GM10847 (cell line): ENCODE measurements around the gene SPEG.

Source experiments
- POLR2A ChIP-seq: IDR thresholded peaks from 2 replicates; pipeline ENCODE4 v1.6.1; 2011; ENCODE audit not compliant: insufficient read length; ENCODE audit errors: extremely low read depth

Gene SPEG

GRCh38 chr2:219418155-219419011, 16.3 kb upstream of the SPEG start, which contains the start of gene DES:
Gene DES, plus strand, starts transcription at chr2:219418377. Its CDS starts 86 bp downstream, at chr2:219418463.
- no peak for TF ChIP-seq POLR2A

GRCh38 chr2:219419012-219419324, 15.7 kb upstream of the SPEG start:
- no peak for TF ChIP-seq POLR2A

GRCh38 chr2:219419331-219420197, 15.1 kb upstream of the SPEG start:
- no peak for TF ChIP-seq POLR2A

GRCh38 chr2:219420687-219421086, 14.0 kb upstream of the SPEG start:
- no peak for TF ChIP-seq POLR2A

GRCh38 chr2:219421323-219421722, 13.3 kb upstream of the SPEG start:
- no peak for TF ChIP-seq POLR2A

GRCh38 chr2:219422952-219423534, 11.6 kb upstream of the SPEG start:
- no peak for TF ChIP-seq POLR2A

GRCh38 chr2:219423652-219424377, 10.8 kb upstream of the SPEG start:
- no peak for TF ChIP-seq POLR2A

- no peak for TF ChIP-seq POLR2A
Measured at GRCh38 chr2:219425238-219426067, 9.2 kb upstream of the SPEG start.

GRCh38 chr2:219426068-219426443, 8.6 kb upstream of the SPEG start:
- TF ChIP-seq POLR2A, result no peak

- no peak for TF ChIP-seq POLR2A
Measured at GRCh38 chr2:219426534-219427136, 8.0 kb upstream of the SPEG start.

GRCh38 chr2:219428469-219428868, 6.2 kb upstream of the SPEG start:
- TF ChIP-seq POLR2A, result no peak

GRCh38 chr2:219429958-219430606, 4.6 kb upstream of the SPEG start:
- TF ChIP-seq POLR2A, result no peak

- no peak for TF ChIP-seq POLR2A
Measured at GRCh38 chr2:219430633-219431615, 3.7 kb upstream of the SPEG start.
